NCI-H1417 treated with DMSO at 0.1 percent for 48 hours (cell line): Measurements from ENCODE around the gene IL32.

ENCODE experiments used
- DNase-seq: peaks from one replicate; lab custom pipeline; 2025; lab: John Stamatoyannopoulos, UW

Gene IL32

DNA sequence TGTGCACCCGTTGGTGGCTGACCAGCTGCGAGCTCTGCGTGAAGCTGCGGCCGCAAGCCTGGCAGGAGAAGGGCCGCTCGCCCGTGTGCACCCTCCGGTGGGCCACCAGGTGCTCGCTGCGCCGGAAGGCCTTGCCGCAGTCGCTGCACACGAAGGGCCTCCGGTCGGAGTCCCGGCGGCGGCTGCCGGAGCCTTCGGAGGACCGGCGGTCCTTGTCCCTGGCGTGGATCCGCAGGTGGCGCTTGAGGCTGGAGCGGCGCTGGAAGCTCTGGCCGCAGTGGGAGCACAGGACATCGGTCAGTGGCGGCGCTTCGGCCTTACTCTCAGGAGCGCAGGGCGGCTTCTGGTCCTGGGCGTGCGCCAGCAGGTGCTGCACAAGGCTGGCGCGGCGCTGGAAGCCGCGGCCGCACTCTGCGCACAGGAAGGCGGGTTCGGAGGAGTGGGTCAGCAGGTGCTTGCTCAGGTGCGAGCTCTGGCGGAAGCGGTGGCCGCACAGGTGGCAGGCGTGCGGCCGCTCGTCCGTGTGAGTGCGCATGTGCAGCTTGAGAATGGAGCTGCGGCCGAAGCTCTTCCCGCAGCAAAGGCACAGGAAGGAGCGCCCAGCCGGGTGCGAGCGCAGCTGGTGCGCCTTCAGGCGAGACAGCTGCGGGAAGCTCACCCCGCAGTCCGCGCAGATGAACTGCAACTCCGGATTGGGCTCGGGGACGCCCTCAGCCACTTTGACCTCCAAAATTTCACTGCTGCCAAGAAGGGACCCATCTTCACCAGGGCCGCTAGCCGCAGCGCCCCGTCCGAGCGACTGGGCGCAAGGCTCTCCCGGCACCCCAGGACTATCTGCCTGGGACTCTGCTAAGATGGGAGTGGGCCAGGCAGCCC is 24.5 kb downstream of the IL32 start:
- peak; percentile 39 for DNase-seq

DNA sequence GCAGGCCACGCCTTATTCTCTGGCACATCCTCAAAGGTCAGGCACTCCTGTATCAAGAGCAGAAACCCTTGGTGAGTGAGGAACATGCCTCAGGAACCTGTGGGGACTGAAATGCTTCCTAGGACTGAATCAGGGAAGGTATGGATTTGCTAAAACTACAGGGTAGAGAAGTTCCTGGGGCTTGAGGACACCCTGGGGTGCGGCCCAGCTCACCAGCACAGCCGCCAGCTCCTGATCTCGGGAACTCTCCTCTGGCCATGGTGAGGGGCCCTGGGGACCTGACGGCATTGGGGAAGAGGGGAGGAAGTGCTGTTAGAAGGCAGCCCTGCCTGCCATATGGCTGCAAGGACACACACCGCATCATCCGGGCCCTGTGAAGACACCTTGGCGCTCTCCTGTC is 26.1 kb downstream of the IL32 start:
- DNase-seq, result no peak

DNA sequence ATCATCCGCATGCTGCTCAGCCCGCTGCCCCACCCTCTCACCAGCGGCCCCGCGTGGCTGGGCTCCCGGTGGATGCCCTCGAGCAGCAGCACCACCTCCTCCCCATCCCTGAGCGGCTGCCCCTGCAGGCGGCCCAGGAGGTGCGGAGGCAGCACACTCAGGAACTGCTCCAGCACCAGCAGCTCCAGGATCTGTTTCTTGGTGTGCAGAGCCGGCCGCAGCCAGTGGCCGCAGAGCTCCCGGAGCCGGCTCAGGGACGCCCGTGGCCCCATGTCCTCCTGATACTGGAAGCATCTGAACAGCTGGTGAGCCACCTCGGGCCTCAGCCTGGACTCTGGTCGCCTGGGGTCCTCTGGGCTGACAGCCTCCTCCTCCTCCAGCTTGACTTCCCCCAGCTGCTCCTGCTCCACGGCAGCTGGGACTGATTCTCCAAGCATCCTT is 27.1 kb downstream of the IL32 start:
- no peak for DNase-seq

DNA sequence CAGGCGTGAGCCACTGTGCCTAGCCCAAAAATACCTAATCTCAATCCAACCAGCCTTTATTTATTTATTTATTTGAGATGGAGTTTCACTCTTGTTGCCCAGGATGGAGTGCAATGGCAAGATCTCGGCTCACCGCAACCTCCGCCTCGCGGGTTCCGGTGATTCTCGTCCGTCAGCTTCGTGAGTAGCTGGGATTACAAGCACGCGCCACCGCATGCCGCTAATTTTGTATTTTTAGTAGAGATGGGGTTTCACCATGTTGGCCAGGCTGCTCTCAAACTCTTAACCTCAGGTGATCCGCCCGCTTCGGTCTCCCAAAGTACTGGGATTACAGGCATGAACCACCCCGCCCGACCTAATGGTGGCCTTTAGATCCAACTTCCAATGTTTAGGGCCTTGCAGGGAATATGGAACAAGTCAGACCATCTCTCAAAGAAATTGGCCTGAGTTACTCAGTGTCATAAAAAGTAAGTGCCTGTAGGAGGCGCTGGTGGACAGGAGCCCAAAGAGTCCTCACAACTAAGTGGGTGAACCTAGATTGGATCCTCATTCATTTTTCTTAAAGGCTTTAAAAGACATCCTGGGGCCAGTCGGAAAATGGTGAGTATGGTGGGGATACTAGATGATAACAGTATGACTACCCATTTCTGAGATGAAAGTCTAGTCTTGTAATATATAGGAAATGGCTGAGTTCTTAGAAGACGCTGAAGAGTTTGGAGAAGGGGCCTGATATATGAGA is 29.0 kb downstream of the IL32 start:
- DNase-seq, result no peak

DNA sequence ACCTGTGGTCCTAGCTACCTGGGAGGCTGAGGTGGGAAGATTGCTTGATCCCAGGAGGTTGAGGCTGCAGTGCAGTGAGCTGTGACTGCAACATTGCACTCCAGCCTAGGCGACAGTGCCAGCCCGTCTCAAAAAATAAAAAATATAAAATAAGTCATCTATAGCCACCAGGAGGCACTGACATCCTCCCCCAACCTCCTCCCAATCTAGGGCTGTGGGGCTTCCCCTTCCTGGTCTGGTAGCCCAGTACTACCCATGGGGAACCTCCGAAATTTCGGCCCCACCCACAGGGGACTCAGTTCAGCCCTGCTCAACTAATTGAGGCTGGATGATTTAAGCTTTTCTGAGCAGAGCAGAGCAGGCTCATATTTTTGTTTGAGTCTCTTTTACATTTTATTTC is 30.4 kb downstream of the IL32 start:
- DNase-seq, result no peak

DNA sequence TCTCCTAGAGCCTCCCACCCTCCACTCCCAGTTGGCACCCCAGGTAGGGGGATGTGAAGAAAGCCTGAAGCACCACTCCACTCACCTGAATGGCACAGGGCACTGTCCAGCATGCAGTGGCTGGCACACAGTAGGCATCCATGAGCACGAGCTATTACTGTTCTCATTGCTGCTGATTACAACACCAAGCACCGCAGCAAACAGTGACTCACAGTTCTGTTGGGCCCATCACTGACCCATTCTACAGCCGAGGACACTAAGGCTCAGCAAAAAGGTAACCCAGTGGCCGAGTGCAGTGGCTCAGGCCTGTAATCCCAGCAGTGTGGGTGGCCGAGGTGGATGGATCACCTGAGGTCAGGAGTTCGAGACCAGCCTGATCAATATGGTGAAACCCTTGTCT is 30.9 kb downstream of the IL32 start:
- no peak for DNase-seq

DNA sequence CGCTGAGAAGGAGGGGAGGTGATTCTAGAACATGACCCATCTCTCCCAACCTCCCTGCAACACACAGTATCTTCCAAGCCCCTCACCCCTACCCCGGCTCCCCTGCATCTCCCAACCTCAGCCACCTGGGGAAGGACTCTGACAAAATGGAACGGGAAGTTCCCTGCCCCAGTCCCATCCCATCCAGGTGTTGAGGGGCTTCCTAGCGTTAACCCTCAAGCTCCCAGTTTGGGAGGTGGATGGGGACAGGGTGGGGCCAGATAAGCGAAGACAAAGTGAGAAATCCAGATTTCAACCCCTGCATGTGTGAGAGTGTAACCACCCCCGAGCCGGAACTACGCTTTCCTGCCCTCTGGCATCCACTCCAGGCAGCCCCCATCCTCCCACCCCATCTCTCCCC is 31.8 kb downstream of the IL32 start:
- no peak for DNase-seq

DNA sequence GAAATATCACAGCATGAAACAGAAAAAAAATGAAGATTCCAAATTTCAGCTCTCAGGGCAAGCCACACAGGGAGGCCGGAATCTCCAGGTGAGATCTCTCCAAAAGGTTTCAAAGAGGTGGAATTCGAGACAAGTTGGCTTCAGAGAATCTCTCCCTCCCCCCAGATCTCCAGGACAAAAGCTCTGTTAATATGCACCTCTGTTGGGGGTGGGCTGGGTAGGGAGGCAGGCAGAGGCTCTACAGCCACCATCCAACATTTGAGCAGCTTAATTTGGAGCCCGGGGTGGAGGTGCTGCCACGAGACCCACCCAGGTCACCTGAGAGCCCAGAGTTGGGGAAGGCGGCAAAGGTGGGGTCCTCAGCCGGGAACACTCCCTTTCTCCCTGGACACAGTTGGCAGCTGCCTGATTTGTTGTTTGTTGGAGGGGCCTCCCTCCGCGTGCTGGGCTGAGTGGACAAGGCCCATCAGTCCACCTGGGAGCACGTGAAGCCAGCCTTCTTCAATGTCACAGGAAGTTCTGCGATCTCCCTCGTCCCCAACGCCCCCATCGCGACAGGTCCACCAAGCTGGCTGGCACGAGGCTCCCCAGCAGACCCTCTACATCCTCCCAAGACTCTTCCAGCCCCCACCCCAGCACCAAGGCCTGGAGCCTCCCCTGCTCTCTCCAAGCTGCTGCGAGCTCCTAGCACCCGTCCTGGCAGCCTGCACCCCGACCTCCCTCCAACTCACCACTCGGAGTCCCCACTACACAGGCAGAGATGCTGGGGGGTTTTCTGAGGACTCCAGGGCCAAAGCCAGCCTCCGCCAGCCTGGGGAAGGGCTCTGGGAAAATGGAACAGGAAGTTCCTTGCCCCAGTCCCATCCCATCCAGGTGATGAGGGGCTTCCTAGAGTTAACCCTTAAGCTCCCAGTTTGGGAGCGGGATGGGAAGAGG is 33.3 kb downstream of the IL32 start, which contains the start of gene ZSCAN10:
TSS of gene ZSCAN10 (minus strand) at position 836 of the 936 bp plus-strand sequence. CDS start 6,357 bp downstream, outside the sequence.
- no peak for DNase-seq

DNA sequence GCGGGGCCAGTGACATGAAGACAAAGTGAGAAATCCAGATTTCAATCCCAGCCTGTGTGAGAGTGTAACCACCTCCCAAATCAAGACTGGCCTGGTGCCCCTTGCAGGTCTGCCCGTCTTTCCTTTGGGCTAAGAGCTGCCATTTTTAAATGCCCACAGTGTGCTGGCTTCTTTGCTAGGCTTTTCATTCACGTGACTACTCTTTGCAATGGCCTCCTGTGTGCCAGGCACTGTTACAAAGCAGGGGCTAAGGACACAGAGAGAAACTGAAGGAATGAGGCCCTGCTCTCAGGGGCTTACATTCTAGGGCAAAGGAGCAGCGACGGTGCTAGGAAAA is 33.9 kb downstream of the IL32 start:
- DNase-seq, result no peak

DNA sequence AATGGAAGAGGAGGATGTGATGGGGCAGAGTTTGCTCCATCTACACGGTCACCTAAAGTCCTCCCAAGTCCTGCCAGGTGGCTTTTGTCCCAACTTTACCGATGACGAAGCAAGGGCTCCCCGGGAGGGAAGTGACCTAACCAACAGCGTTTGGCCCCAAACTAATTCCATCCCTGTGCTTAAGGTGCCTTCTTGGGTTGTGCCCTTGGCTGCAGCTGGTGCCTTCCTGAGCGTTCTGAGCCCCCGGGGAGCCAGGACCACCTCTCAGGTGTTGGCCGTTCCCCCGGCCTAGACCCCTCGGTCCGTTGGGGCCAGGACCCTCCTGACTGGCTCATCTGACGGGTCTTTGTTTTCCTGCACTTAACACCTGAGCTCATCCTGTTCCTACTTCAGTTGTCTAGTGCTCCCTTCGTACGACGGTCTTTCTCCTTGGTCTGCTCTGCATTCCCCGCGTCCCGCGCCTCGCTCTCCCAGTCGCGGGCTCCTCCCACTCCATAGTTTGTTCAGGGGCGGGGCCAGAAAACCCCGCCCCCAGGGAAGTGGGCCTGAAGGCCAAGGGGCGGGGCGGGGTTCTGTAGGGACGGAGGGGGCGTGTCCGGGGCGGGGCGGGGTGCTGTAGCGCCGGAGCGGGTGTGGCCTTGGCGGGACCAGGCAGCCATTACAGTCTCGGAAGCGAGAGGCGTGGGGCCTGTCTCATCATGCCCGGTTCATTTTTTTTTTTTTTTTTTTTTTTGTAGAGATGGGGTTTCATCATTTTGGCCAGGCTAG is 34.5 kb downstream of the IL32 start:
- no peak for DNase-seq

DNA sequence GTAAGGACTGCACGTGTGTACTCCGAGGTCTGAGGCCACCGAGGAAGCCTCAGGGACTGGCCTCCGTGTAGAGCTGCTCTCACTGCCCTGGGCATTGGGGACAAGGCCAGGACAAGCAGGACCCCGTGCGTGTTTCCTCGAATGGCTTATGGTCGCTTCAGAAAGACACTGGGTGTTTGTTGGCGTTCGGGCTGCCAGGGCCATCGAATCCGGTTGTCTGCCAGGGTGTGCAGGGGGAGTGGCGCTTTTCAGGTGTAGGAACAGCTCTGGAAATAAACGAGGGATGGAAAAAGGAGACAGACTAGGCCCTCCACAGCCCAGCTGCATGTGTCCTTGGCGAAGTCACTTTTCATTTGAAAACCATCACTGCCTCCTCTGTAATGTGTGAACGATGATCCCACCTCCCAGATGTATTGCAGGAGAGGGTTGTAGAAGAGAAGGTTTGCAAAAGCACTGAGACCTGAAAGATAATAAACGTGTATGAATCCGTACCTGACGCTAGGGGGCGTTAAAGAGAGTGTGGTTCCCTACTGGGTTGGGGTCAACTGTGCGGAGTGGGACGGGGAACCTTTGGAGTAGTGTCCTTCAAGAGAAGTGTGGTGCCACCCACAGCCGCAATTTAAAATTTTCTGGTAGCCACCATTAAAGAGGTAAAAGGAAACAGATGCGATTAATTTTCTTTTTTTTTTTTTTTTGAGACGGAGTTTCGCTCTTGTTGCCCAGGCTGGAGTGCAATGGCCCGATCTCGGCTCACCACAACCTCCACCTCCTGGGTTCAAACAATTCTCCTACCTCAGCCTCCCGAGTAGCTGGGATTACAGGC is 35.8 kb downstream of the IL32 start:
- no peak for DNase-seq

DNA sequence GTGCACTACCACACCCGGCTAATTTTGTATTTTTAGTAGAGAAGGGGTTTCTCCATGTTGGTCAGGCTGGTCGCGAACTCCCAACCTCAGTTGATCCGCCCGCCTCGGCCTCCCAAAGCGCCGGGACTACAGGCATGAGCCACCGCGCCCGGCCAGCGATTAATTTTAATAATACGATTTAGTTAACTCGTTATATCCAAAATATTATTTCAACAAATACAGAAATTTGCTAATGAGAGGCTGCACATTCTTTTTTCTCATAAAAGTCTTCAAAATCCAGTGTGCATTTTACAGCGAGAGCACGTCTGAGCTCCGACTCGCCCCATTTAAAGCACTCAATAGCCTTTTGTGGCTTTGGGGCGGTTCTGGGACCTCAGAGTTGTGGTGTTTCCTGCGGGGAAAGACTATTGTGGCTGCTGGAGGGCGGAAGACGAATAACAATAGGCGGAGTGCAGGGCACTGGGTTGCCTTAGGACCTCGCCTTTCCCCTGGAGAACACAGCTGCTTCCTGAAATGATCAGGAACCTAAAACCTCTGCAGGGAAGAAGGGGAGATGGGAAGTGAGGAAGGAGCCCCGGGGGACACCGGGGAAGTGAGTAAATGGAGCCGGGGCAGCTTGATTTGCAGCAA is 36.5 kb downstream of the IL32 start:
- DNase-seq, result no peak

DNA sequence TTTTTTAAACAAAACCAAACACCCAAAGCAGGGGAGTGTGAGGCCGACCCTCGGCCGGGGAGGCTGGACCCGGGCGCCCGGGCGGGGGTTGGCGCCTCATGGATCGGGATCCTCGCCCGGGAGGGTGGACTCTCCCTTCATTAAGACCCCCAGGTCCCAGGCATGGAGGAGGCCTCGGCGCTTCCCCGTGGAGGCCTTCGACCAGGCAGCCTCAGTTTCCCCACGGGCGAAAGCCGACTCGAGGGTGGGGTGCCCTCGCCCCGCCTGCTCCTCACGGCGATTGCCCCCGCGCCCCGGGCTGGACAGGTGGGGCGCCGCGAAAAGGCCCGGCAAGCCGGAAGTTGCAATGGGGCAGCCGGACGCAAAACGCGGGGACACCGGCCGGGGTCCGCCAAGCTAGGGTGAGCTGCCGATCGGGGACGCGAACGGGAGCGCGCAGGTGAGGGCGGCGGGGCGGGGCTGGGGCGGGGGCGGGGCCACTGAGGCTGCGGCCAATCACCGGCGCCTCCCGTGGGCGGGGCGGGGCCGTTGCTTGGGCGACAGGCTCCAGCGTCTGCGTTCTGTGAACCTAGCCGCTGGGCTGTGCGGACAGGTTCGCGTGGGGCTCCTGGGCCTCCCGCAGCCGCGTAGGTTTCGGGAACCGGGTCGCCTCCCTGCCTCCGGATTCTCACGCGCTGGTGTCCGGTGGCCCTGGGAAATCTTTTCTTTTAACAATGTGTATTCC is 40.9 kb downstream of the IL32 start:
- peak; percentile 63 for DNase-seq

DNA sequence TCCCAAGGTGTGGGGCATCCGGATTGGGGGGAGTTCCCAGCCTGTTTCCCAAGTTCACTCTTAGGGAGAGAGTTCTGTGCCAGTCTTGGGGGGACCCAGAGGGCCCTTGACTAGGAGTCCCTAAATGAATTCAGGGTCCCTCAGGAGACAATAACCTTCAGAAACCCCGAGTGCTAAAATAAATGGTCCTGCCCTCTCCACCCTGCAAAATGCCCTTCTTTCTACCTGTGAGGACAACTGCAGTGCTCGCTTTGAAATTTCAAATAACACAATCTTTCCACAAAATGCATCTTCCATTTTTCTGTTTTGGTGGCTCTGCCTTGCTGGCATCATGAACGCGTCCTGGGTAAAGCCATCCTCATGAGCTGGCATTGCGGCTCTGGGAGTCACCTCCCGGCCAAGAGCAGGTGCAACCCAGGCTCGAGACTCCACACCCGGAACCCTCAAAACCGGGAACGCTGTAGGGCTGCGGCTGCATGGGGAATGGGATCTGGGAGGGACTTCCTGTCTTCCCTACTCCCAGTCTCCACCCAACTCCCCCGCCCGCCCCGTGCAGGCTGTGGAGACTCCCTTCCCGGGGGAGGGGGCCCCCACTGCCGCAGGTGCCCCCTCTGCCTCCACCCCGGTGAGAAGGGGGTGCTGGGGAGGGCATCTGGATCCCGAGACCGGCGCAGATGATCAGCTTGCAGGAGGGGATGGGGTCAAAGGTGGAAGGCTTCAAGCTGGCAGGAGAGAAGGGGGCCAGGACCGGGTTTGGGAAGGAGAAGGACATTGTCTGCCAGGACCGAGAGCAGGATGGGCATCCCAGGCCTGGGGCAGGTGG is 46.8 kb downstream of the IL32 start, which contains the start of gene ZNF205:
TSS of gene ZNF205 (plus strand) at position 529 of the 823 bp plus-strand sequence. CDS start 845 bp downstream, outside the sequence.
- DNase-seq, result peak; percentile 39

DNA sequence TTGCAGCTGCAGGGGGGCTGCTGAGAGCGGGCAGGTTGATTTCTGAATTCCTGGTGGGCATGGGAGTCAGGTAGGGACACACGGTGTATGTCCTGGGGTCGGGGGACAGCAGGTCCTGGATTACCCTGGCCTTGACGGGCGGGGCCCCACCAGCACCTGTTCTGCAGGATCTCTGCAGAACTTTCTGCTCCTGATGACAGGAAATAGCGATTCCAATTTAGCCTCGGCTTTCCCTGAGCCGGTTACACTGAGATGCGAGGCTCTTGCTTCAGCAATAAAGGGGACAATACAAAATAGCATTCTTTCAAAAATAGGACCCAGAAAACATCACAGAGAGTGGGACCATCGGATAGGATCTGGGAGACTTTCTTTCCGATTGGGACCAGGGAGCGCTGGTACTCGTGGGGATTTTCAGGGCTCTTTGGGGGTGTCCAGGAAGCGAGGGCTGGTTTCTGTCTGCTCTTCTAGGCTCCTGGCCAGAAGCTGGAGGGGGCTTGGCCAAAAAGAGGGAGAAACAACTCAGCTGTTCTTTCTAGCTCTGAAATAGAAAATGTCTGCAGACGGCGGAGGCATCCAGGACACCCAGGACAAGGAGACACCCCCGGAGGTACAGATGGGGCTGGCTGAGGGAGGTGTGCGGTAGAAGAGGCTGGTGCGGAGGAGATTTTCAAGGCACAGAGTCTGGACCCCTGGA is 47.6 kb downstream of the IL32 start:
- no peak for DNase-seq

DNA sequence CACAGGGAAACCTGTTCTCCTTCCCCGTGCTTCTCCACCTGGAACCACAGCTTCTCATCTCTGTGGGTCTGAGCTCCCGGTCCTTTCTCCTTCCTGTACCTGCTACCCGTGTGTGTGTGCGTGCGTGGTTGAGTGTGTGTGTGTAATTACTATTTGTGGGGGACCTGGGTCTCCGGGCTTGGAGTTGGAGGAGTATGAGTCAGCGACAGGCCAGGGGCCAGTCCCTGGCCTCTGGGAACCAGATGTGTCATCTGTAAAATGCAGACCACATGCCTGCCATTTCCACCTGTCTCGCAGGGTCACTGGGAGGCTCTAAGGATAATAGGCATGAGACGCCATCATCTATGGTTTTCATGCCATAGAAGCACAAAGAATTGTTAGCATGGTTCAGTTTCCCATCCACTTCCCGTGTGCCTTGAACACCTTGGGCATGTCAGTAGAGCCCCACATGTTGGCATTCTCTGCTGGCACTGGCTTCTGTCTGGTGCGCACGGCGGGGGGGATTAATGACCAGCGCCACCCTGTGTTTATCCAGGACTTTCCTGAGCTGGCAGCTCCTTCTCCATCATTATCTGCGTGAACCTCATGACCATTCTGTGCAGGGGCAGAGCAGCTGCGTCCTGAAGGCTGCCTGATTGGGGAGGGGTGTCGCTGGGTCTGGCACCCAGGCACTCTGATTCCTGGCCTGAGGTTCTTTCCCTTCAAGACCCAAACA is 48.5 kb downstream of the IL32 start:
- no peak for DNase-seq

DNA sequence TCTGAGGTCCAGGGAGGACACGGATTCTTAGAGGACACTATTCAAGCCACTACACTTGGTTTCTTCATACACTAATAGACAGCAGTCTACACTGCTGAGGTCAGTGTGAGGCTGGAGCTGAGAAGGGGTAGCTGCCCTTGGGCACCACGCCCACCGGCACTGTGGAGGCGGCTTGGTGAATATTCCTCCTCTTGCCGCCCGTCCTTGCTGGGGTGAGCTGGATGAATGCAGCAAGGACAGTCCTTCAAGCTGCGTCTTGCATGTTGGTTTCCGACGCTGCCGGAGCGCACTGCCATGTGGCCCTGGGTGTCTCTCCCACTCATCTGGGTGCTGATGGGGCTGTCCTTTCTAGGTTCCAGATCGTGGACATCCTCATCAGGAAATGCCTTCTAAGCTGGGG is 49.6 kb downstream of the IL32 start:
- no peak for DNase-seq
